Activated naive CD4-positive, alpha-beta T cell treated with Interleukin-2 at 50 U/mL for 16 hours (primary cell): ENCODE data around the gene SHANK2.

Experiments
- DNase-seq: peaks from one replicate; pipeline ENCODE4 v3.0.0-alpha.2; 2020

Gene SHANK2

DNA sequence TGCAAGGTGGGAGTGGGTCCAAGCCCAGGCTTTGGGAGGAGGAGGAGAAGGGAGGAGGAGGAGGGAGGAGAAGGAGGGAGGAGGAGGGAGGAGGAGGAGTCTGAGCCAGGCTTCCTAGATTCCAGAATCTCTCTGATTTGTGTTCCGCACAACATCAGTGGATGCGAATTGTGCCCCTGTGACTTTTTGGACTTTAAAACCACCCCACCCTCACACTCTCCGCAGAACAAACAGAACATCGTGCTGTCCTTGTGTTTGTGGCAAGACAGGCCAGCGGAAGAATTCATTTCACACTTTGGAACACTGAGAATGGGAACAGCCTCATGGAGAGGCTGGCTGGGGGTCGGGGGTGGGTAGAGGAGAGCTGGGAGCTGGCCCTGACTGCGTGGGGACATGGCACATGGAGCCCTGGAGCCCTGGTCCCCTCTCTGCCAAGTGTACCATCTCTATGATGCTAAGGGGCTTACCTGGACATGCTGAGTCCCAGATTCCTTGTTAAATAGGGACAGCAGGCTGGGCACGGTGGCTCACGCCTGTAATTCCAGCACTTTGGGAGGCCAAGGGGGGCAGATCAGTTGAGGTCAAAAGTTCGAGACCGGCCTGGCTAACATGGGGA lies 16.4 kb upstream of the SHANK2 start:
- DNase-seq = no peak

DNA sequence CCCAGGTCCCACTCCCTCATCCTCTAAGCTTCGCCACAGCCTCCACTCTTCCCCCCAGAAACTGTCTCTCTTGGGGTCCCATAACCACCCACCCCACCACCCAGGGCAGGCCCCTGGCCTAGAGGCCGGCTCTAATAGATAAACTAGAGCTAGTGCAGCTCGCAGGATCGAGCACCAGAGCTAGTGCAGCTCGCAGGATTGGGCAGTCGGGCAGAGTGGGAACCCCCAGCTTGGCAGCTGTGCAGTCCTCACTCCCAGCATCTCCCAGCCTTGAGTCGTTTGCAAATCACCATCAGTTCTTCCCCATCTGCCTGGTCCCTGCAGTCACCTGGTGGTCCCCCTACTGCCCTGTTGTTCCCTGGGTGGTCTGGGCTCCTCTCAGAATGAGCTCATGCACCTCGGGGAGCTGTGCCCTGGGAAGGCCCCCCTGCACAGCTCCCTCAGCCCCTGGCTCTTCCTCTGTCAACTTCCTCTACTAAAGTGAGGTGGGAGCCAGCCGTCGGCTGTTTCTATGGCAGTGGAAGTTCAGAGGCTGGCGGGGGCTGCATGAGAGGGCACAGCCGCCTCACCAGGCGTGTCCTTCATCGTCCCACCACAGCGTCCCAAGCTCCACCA lies 15.5 kb upstream of the SHANK2 start:
- DNase-seq = no peak

DNA sequence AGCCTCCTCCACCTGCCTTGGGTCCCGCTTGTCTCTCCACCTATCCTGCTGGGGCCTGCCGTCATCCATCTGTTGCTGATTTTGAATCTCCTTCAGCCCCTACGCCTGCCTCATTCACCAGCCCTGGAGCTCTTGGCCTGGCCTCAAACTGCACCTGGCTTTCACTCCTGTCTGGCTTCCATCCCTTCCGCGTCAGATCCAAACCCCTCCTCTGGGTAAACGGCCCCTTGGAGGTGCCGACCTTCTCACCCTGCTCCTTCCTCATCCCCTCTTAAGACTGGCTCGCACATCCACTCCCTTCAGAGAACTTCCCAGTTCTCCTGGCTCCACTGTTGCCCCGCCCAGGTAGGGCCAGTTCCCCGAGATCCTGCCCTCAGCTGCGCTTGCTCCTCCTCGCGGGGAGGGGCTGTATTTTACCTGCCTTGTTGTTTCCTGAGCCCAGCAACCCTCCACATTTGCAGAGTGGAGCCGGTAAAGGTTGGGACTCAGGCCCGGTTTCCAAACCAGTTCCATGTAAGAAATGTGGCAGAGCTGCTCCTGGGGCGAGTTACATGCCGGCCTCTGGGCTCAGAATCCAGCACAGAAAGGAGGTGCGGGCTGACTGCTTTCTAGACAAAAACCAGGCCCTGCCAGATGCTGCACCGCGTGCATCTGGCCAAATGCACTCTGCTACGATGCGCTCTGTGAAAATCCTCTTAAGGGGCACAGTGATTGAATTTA lies 13.9 kb upstream of the SHANK2 start:
- DNase-seq = no peak

DNA sequence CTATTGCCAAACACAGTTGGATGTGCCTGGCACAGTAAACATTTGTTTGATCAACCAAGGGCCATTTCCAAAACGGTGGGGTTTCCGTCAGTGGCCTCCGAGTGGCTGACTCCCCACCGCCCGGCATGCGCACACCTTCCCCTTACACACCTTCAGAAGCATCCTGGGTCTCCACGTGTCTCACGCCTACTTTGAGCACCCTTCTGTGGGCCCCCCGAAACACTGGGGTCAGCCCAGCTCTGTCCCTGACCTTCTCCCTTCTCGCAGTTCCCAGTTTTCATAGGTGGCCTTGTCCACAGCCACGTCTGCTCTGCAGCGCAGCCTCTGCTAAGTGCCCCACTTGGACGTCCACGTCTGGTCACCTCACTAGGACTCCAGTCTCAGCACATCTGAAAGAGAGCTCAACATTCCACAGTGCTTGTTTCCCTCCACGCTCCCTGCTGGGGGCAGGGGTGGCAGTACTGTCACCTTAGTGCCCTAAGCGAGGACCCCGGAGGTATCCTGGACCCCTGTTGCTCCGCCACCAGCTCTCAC lies 13.2 kb upstream of the SHANK2 start:
- no peak for DNase-seq

DNA sequence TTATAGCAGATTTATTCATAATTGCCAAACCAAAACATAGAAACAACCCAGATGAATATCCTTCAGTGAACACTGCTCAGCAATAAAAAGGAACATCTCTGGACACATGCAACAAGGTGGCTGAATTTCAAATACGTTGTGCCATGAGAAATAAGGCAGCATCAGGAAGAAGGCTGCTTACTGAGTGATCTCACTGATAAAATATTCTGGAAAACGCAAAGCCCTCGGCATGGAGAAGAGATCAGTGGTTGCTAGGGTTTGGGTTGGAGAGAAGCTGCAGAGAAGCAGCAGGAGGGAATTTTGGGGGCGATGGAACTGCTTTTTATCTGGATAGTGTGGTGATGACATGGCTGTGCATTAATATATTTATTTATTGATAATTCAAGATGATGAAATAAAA lies 11.0 kb upstream of the SHANK2 start:
- DNase-seq = no peak

DNA sequence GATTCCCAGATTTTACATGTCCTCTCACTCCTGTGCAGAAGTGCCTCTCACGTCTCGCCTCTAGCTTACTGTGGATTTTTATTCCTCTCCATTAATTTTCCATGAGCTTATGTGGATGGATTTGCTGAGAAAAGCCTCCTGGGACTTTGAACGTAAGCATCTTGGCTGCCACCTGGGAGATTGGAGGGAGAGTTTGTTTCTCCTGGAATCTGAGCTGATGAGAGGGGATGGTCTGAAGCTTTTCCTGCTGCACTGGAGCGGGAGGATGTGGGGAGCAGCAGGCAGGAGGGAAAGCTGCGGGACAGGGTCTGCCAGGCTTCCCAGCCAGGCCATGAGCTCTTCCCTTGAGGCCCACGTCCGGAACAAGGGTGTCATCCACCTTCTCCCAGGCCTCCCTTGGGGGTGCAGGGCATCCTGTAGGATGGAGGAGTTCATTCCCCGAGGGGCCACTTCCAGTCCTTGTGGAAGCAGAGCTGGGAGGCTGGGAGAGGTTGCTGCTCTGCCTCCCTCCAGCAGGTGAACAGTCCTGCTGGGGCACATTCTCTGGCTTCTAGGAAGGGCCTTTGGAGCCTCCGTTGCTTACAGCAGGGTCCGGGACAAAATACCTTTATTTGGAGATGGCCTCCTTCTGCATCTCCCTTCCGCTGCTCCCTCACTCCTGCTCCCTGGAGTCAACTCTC lies 3.6 kb upstream of the SHANK2 start:
- no peak for DNase-seq

DNA sequence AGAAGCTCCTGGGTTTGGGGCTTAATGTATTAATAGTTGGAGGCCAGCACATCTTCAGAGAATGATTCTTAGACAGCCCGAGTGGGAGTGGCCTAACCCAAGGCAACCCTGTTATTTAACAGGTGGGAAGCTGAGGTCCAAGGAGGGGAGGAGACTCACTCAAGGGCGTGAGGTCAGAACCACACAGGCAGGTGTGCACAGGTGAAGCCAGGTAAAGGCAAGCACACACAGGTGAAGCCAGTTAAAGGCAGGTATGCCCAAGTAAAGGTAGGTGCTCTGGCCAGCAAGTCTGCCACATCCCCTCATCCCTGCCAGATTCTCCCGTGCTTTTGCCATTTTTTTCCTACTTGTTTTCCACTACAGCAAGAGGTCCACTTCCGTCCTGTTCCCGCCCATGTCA lies 2.9 kb upstream of the SHANK2 start:
- DNase-seq = no peak

DNA sequence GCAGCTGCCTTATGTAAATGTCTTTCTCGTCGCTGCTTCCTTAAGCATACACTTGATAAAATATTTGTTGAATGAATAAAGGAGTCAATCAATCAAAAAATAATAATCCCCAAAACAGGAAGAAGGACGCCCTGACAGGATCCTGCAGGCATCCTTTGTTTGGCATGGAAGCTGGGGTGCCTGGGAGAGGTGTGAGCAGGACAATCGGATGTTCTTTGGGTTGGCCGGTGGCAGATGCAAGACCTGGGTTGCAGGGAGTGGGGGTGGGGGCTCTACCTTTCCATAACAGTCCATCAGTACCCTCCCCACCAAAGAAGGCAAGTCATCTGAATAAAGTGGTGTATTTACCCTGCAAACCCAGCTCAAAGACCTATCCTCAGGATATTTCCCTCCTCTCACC lies 1.4 kb upstream of the SHANK2 start:
- DNase-seq = no peak

DNA sequence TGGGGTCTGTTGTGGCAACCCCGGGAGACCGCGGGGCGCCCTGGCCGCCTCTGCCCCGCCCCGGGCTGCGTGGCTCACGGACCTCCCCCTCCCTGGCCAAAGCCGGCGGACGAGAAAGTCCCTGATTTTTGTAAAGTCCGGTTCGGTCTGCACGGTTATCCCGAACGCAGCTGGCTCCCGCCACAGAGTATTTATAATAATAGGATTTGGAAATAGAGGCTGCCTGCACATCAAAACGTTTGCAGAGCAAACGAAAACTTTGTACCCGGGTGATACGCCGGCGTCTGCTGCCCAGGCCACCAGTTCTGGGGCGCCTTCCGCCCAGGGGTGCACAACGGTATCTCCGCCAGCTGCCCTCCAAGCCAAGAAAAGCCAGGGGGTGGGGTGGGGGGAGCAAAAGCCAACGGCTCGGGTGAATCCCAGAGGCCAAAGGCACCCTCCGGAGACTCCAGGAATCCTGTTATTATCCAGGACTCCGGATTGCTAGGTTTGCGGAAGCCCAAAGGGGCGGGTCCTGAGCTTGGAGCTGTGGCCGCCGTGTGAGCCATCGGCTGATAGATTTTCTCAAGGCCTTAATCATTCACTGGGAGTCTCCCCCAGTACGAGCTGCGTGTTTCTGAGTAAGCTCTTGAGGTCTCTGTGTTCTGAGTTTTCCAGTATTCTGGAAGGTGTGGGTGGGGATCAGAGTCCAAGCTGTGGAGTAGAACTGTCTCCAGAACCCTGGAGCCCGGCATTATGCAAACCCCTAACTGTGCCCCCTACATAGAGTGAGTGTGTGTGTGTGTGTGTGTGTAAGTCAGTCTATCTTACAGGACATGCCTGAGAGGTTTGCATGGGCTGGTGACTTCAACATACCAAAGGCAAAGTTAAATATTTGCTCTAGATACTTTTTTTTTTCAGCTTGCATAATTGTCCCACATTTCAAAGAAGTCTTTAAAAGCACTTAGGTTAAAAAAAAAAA lies 673 bp upstream of the SHANK2 start:
- DNase-seq = no peak

DNA sequence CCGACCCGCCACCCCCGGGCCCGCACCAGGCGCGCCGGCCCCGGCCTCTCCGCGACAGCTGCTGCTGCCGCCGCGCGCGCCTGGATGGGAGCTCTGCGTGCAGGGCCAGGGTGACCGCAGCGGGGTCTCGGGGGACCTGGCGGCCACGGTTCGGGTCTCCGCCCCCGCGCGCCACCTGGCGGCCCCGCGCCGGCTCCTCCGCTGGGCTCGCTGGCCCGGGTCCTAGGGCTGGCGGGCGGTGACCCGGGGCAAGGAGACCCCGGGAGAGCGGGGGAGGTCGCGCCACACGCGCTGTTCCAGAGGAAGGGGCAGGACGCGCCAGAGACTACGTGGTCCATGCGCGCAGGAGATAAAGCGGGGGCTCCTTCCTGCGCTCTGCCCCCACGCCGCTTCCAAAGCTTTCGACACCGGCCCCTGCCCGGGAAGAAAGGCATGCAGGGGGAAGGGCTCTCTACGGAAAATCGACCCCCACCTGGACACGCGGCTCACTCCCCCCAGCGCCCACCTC lies 562 bp downstream of the SHANK2 start:
- no peak for DNase-seq

DNA sequence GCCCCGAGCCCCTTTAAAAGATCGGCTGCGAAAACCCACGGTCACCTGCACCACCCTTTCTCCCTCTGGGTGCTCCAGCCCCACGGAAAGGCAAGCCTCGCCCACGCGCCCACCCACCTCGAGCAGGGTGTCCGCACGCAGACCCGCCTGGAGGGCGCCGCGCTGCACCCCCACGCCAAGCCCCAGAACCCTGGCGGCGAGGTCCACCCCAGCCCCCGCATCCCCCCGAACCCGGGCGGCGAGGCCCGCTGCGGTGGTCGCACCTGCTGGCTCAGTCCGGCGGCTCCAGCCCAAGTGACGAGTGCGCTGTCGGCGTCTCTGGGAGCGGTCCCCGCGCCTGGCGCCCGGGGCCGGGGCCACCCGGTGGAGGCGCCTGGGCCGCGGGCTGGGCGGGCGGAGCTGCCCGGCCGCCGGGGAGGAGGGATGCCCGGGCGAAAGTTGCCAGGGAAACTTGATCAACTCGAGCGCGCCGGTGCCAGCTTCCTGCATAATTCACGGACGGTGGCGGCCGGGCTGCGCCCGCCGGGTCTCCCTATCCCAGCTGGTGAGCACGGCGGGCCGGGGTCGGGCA lies 1.1 kb downstream of the SHANK2 start:
- DNase-seq = no peak

DNA sequence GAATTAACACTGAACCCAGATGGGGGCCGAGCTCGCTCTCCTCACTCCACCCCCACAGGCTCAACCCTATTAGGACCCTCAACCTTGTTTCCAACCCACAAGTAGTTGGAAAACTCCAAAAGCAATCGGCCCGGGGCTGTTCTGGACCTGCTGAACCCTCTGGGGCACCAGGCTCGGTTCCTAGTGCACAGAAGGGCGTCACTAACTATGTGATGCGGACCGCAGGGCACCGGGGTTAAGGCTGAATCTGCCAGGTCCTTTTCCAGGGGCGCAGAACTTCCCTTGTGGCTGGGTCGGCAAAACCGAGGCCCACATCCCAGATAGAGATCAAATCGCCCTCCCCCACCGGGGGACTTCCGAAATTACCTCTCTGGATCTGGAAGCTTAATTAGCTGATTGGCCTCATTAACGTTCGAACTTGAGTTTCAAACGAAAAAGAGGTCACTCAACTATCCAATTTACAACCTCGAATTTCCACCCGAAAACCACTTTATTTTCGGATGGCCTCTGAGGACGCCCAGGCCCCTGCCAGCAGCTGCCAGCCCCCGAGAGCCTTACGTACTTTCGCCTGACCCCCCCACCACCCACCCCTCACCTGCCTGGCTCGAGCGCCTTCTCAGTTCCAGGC lies 1.7 kb downstream of the SHANK2 start:
- no peak for DNase-seq

DNA sequence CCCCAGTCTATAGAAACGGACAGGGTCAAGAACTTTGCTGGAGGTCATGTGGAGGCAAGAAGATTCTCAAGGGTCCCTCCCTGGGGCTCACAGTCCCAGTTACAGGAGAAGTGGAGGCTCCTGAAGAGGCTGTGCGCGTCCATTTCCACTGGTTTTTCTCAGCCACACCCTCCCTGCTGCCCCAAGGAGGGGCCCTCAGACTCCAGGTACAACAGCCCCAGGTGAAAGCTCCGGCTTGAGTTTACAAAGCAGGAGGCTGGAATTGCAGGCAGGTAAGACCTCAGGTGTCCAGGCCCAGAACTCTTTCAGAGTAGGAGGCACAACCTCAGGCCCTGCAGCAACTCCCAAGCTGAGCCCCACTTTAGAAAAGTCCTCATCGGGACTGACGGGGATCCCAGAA lies 3.1 kb downstream of the SHANK2 start:
- no peak for DNase-seq

DNA sequence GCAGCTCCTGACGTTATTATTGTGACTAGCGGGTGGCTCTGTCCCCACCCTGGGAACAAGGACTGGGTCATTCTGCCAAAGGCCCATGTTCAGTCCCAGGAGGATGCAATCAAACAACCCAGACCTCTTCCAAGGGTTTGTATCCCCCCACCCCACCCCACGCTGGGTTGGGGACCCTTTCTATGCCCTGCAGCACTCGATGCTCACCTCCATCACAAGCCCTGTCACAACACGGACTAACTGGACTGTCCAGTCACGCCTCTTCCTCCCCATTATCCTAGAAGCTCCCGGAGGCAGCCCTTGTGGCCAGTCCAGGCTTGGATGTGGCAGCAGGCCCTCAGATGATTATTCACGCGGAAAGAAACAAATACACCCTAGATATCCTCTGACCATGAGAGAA lies 3.7 kb downstream of the SHANK2 start:
- DNase-seq = no peak

DNA sequence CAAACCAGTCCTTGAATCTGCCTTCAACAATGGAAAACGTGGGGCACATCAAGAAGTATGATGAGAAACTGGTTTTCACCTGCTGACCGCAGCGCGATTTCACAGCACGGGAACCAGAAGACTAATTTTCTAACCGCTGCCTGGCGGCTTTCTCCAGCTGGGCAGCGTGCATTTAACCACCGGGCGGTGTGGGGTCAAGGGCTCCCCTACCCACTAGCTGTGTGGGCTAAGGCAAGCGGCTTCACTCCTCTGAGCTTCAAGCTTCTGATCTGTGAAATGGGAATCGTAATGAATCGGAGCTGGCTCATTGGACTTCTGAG lies 4.2 kb downstream of the SHANK2 start:
- DNase-seq = no peak

DNA sequence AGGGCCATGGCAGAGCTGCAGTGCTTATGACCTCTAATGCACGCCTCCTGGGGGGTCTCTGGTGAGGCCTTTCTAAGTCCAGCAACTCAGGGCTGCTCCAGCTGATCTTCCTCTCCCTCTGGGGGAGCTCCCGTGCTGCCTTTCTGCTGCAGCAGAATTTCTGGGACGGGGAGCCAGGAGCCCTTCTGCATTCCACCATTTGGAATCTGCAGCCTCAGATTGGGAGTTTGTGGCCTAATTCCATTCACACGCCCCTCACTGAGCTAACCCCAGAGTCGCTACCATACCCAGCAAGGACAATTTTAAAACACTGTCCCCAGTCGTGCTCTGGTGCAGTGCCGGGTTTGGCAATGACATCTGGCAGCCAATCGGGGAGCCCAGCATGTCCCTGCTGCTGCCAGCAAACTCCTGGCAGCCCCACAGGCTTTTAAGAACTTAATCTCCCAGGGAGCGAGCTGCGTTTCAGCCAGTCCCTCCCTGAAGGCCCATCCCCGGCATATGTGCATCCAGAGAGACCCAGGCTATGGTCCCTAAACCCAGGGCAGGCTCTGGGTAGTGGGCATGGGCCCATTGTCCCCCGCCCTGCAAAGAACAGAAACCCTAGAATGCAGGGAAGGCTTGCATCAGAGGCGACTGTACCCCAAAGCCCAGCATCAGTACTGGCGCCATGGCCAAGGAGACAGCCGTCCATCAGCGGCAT lies 4.7 kb downstream of the SHANK2 start:
- no peak for DNase-seq

DNA sequence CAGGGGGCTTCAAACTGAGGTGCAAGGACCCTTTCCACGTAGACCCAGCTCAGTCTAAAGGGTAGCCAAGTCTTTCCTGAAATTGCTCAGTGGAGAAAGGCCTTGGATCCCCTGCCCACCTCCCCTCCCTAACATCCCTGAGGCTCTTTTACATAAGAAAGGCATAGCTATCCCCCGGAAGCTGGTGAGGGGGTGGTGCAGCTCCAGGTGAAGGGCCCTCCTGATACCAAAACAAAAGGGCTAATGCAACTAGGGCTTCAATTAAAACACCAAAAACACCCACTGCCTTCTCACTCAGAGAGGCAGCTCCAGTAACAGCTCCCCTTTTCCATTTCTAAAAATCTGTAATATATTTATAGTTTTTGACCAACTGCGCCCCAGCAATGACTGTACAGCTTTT lies 5.8 kb downstream of the SHANK2 start:
- DNase-seq = no peak

DNA sequence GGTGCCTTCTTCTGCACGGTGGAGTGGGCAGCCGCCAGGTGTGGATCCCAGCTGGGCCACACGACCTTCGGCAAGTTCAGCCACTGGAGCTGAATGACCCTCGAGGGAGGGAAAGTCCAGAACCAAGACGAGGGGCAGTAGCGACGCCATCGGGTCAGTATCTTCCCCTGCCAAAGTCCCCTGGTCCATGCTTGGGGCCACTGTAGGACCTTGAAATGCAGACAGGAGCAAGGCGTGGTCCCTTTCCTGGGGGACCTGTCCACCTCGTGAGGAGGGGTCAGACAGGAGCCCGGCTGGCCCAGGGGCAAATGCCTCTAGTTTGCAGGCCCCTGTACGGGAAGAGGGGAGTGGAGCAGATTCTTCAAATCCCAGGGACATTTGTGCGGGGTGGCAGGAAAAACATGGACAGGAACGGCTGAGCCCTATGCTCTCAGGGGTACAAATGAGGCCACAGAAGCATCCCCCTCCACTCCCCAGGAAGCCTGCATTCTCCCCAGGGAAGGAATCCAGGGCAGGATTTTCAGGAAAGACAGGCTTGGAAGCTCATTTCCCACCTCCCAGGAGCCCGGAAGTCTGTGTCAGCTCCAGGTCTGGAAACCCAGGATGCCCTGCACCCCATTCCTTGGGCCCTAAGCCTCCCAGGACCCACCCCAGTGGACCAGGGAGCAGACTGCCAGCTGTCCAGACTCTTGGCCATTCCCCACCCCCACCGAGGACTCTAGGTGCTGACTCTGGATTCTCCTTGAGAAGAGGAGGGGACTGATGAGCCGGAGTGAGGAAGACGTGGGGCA lies 6.6 kb downstream of the SHANK2 start:
- no peak for DNase-seq

DNA sequence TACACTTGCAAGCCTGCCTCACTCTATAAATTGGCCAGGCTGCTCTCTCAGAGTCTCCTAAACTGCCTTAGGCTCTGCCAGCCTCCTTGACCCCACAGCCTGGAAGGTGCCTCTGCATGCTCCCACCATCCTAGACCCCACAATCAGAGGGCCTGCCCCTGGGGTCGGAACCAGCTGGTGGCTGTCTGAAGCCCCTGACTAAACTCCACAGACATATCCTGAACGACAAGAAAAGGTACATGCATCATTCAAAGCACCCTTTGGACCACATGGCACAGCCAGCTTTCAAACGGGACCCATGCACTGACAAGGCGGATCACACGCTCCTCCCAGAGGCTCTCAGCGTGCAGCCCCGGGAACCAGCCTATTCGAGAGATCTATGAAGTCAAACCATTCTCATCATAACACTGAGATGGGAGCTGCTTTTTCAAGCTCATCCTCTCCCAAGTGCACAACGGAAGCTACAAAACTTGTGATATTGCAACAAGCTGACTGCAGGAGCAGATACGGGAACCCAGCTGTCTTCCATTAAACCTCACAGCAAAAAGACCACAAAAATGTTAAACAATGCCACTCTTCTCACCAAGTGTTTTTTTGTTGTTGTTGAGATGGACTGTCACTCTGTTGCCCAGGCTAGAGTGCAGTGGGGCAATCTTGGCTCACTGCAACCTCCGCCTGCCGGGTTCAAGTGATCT lies 8.1 kb downstream of the SHANK2 start:
- no peak for DNase-seq

DNA sequence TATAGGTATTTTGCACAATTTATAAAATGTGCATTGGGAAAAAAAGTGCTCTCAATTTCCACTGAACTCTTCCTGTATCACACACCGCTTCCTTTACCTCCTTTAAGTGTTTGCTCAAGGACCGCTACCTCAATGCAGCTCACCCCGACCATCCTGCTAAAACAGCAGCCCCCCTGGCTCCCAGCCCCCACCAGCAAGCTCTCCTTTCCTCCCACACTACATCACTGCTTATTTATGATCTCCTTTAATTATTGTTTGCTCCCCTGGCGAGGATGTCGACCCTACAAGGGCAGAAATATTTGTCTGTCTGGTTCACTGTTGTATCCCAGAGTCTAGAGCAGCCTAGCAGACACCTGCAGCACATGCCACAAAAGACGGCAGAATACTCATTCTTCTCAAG lies 10.0 kb downstream of the SHANK2 start:
- DNase-seq = no peak
